ENCODE measurements around the gene S100A13.

The S100A13 gene

DNA sequence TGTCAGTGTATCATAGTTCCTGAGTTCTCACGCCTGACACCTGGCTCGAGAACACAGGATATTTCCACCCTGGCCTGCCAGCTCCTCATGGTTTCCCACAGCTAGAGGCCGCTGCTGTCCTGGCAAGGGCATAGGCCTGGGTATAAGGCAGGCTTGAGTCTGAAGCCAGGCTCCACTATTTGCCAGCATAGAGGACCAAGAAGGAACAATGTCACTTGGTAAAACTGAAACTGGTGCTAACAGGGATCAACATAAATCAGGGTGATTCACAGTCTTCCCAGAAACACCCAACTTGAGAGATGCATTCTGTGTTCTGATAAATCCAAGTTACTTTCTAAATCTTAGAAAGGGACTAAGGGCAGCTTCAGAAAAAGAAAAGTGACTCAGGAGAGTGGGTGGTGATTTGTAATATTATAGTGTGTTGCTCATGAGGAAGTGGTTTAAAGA, 54.7 kb downstream of the S100A13 start:
- peak; percentile 91 for DNase-seq (ENCODE audit: low read depth, low spot score)

DNA sequence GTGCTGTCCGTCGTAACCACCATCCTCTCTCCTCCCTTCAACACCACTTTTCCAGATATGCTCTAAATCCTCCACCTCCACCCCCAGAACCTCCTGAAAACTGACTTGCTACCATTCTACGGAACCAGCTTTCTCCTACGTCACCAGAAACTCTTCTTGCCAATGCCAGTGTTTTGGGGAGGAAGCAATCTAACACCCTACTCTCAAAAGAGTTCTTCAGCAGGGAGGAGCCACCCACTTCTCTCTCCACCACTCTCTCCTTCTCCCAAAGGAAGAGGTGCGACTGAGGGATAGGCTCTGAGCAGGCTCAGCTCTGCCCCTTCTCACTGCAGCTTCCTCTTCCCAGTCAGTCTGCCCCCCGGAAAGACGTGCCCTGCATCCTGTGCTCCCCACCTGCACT, 55.6 kb downstream of the S100A13 start:
- DNase-seq (ENCODE audit: low read depth, low spot score): no peak

DNA sequence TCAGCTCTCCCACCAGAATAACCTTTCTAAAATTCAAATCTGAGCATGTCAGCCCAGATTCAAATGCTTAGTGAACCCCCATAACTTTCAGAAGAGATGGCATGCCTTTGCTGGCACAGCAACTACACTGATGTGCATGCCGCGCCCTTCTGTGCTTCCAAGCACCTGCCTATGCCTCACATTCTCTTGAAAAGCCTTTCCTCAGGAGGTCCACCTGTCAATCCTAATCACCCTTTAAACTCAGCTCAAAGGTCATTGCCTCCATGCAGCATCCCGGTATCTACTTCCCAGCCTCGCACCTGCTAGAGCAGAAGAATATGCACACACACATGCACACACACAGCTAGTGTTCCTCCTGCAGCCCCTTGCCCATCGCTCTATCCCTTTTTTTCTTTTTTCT, 56.4 kb downstream of the S100A13 start:
- DNase-seq (ENCODE audit: low read depth, low spot score): no peak

DNA sequence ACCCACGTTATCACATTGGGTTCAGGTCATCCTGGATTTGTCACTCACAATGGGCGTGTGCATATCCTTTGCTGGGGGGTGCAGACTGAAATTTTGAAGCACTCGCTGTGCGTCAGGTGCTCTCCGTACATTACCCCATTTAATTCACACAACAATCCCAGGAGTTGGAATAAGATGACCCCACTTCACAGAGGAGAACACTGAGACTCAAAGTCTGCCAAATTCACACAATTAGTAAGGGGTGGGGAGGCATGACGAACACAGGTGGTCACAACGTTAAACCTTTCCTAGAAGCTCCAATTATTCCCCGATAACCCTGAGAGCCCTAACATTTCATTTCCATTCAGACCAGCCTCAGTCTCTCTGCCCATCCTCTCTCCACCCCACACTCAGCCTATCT, 57.8 kb downstream of the S100A13 start:
- no peak for DNase-seq (ENCODE audit: low read depth, low spot score)

Data from astrocyte of the hippocampus (primary cell).